Smooth muscle cell (in vitro differentiated cells): Measurements from ENCODE around the gene GRIK1. TPM values are rescaled to one million over a fixed set of nuclear protein-coding genes. Genes with fewer than 3 reads are reported as not detected.

ENCODE experiments used
- DNase-seq: peaks from one replicate; lab custom pipeline; 2025; ENCODE audit not compliant: unreplicated experiment; lab: John Stamatoyannopoulos, UW
- H2AFZ ChIP-seq: fragments of 200-600 bp; sonication (generic); 2 replicates; pipeline ENCODE4 v1.6.0; 2016; ENCODE audit warnings: antibody characterized with exemption, low read depth, mild to moderate bottlenecking
- H3F3A ChIP-seq: fragments of 200-600 bp; sonication (generic); 2 replicates; pipeline ENCODE4 v1.6.0; 2017; ENCODE audit warnings: antibody characterized with exemption, low read depth
- H3K27ac ChIP-seq: fragments of 200-600 bp; sonication (generic); 2 replicates; pipeline ENCODE4 v1.5.1; 2016; ENCODE audit warnings: low read depth, mild to moderate bottlenecking
- H3K27me3 ChIP-seq: fragments of 200-600 bp; sonication (generic); 2 replicates; pipeline ENCODE4 v1.6.1; 2016; ENCODE audit warnings: low read depth, mild to moderate bottlenecking
- H3K36me3 ChIP-seq: fragments of 200-600 bp; sonication (generic); 2 replicates; pipeline ENCODE4 v1.5.1; 2016; ENCODE audit warnings: low read depth
- H3K4me1 ChIP-seq: fragments of 200-600 bp; sonication (generic); 2 replicates; pipeline ENCODE4 v1.5.1; 2016; ENCODE audit warnings: low read depth
- H3K4me2 ChIP-seq: fragments of 200-600 bp; sonication (generic); 2 replicates; pipeline ENCODE4 v1.6.0; 2016; ENCODE audit warnings: mild to moderate bottlenecking
- H3K4me3 ChIP-seq: fragments of 200-600 bp; sonication (generic); 2 replicates; pipeline ENCODE4 v1.5.1; 2016; ENCODE audit warnings: mild to moderate bottlenecking
- H3K79me2 ChIP-seq: fragments of 200-600 bp; sonication (generic); 2 replicates; pipeline ENCODE4 v1.6.0; 2016; ENCODE audit warnings: low read depth, mild to moderate bottlenecking
- H3K9ac ChIP-seq: fragments of 200-600 bp; sonication (generic); 2 replicates; pipeline ENCODE4 v1.6.0; 2016; ENCODE audit warnings: low read depth
- H3K9me3 ChIP-seq: fragments of 200-600 bp; sonication (generic); replicated peaks from 2 replicates; pipeline ENCODE4 v1.5.1; 2016; ENCODE audit warnings: low read depth
- H4K20me1 ChIP-seq: fragments of 200-600 bp; sonication (generic); 2 replicates; pipeline ENCODE4 v1.6.0; 2016; ENCODE audit warnings: low read depth
- WGBS: methylation state at CpG from one replicate; pipeline ENCODE4 v1.1.7; 2016; ENCODE audit warnings: low lambda C conversion rate; 5-methylcytosine and 5-hydroxymethylcytosine counted together
- polyA plus RNA-seq: library from polyadenylated mRNA; unstranded; fragments of >200 nt; fragmentation: Nextera tagmentation; extraction: Ambion mirVana; gene quantifications from 2 replicates; pipeline ENCODE4 v1.2.1, GENCODE V29; 2016
- total RNA-seq: library from RNA; depleted of rRNA; stranded (reverse); fragments of >200 nt; gene quantifications from 2 replicates; pipeline ENCODE4 v1.2.3, GENCODE V29; 2014
- TF ChIP-seq, protein P1 (sequence below): fragments of 200-600 bp; sonication (generic); IDR thresholded peaks from 2 replicates; pipeline ENCODE4 v1.5.1; 2017; ENCODE audit warnings: borderline replicate concordance, mild to moderate bottlenecking, antibody characterized with exemption; ENCODE audit not compliant: insufficient read depth, poor library complexity, severe bottlenecking

Gene GRIK1
- total and polyA plus RNA-seq, 2 experiments from 2014 or later: 0.09 TPM; not detected in 1

- Histone ChIP-seq H3K4me2 (no peak overlapping the region), H3K9ac (no peak overlapping the region), H3K4me1 (no peaks in the 10 kb centered on the region), H3F3A (no peaks in the 10 kb centered on the region), H3K27me3 (no peaks in the 10 kb centered on the region), H3K9me3 (no peaks in the 10 kb centered on the region), H2AFZ (no peak overlapping the region), H3K4me3 (no peak overlapping the region), H3K27ac (no peak overlapping the region), H3K79me2 (no peaks in the 10 kb centered on the region), H4K20me1 (no peaks in the 10 kb centered on the region), H3K36me3 (no peaks in the 10 kb centered on the region)
- 78% methylated on average over 2 of the region's 2 CpGs for WGBS
- no peak for DNase-seq
- TF ChIP-seq, protein P1, sequence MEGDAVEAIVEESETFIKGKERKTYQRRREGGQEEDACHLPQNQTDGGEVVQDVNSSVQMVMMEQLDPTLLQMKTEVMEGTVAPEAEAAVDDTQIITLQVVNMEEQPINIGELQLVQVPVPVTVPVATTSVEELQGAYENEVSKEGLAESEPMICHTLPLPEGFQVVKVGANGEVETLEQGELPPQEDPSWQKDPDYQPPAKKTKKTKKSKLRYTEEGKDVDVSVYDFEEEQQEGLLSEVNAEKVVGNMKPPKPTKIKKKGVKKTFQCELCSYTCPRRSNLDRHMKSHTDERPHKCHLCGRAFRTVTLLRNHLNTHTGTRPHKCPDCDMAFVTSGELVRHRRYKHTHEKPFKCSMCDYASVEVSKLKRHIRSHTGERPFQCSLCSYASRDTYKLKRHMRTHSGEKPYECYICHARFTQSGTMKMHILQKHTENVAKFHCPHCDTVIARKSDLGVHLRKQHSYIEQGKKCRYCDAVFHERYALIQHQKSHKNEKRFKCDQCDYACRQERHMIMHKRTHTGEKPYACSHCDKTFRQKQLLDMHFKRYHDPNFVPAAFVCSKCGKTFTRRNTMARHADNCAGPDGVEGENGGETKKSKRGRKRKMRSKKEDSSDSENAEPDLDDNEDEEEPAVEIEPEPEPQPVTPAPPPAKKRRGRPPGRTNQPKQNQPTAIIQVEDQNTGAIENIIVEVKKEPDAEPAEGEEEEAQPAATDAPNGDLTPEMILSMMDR: no peak
These were observed 384.2 kb downstream of the GRIK1 start for GRCh38 chr21:29555601-29556000.

DNA sequence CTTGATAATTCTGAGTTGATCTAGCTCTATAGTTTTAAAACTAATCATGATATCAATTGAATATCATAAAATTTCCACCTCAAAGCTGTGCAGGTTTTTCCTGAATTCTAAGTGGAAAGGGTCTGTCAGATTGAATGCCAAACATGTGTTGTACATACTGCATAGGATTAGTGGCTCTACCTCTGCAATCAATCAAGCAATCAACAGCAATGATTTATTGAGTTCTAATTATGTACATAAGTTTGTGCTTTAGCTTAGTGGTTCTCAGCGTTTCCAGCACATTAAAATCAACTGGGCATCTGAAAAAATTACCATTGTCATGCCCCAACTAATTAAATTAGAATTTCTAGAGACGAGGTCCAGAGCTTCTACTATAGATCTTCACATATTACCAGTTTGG is 389.6 kb downstream of the GRIK1 start:
- no peaks in the 10 kb centered on the region for H4K20me1 ChIP-seq
- no peak overlapping the region for H2AFZ ChIP-seq
- WGBS: 87% methylated on average over 2 of the region's 2 CpGs
- TF ChIP-seq, protein P1: no peak
- no peaks in the 10 kb centered on the region for H3K79me2 ChIP-seq
- no peak overlapping the region for H3K27ac ChIP-seq
- no peaks in the 10 kb centered on the region for H3K4me1 ChIP-seq
- H3K36me3 ChIP-seq: no peaks in the 10 kb centered on the region
- no peaks in the 10 kb centered on the region for H3K27me3 ChIP-seq
- H3K9ac ChIP-seq: no peak overlapping the region
- H3K4me3 ChIP-seq: no peak overlapping the region
- no peaks in the 10 kb centered on the region for H3K9me3 ChIP-seq
- no peak for DNase-seq
- H3F3A ChIP-seq: no peaks in the 10 kb centered on the region
- no peak overlapping the region for H3K4me2 ChIP-seq

DNA sequence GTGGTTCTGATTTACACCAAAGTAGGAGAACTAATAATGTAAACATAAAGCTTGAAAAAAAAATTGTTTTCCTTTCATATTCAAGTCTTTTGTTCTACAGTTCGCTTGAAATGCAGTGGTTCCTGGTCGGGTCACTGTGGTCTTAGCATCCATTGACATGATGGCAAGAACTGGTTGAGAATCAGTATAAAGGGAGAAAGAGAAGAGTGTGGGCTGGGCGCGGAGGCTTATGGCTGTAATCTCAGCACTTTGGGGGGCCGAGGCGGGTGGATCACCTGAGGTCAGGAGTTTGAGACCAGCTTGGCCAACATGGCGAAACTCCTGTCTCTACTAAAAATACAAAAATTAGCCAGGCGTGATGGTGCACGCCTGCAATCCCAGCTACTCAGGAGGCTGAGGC is 390.2 kb downstream of the GRIK1 start:
- Histone ChIP-seq H3K4me3 (no peak overlapping the region), H4K20me1 (no peaks in the 10 kb centered on the region), H3F3A (no peaks in the 10 kb centered on the region), H2AFZ (no peak overlapping the region), H3K36me3 (no peaks in the 10 kb centered on the region), H3K27me3 (no peaks in the 10 kb centered on the region), H3K4me1 (no peaks in the 10 kb centered on the region), H3K4me2 (no peak overlapping the region), H3K79me2 (no peaks in the 10 kb centered on the region), H3K27ac (no peak overlapping the region), H3K9me3 (no peaks in the 10 kb centered on the region), H3K9ac (no peak overlapping the region)
- no peak for DNase-seq
- 96% methylated on average over 9 of the region's 9 CpGs for WGBS
- TF ChIP-seq, protein P1: no peak

- no peaks in the 10 kb centered on the region for H3K79me2 ChIP-seq
- 97% methylated on average over 1 of the region's 1 CpG for WGBS
These were observed 391.8 kb downstream of the GRIK1 start for GRCh38 chr21:29547998-29548397.

More at GRCh38 chr21:29547998-29548397, 391.8 kb downstream of the GRIK1 start:
- no peak overlapping the region for H3K4me3 ChIP-seq
- no peaks in the 10 kb centered on the region for H3K4me1 ChIP-seq
- no peaks in the 10 kb centered on the region for H4K20me1 ChIP-seq
- H3K36me3 ChIP-seq: no peaks in the 10 kb centered on the region
- no peaks in the 10 kb centered on the region for H3F3A ChIP-seq
- H3K27me3 ChIP-seq: no peaks in the 10 kb centered on the region
- H3K9ac ChIP-seq: no peak overlapping the region
- no peak overlapping the region for H3K27ac ChIP-seq
- H3K9me3 ChIP-seq: no peaks in the 10 kb centered on the region
- TF ChIP-seq, protein P1: no peak
- no peak overlapping the region for H2AFZ ChIP-seq
- DNase-seq: no peak
- H3K4me2 ChIP-seq: no peak overlapping the region
